Esophagus muscularis mucosa (tissue), 4 donors: ENCODE data around the gene PCNX4. TPM values are rescaled to one million over a fixed set of nuclear protein-coding genes. Genes with fewer than 3 reads are reported as not detected.

Experiments used
- DNase-seq: peaks from one replicate; pipeline ENCODE4 v3.0.0-alpha.2; 2017; ENCODE audit errors: extremely low spot score
- H3K27ac ChIP-seq, 4 donors: fragments of 200-600 bp; sonication (generic); replicated peaks in 1 of 4; 1 replicate in 3 of 4; 2 replicates in 1 of 4; pipeline ENCODE4 v1.5.1; 2016 to 2019; ENCODE audit warnings: mild to moderate bottlenecking in 1 of 4
- H3K27me3 ChIP-seq, 4 donors: fragments of 200-600 bp; sonication (generic); one replicate each; pipeline versions ENCODE4 v1.5.1 to v1.6.0; 2016 to 2019
- H3K36me3 ChIP-seq, 4 donors: fragments of 200-600 bp; sonication (generic); one replicate each; pipeline ENCODE4 v1.5.1; 2016 to 2019
- H3K4me1 ChIP-seq, 4 donors: fragments of 200-600 bp; sonication (generic); one replicate each; pipeline ENCODE4 v1.5.1; 2016 to 2019
- H3K4me3 ChIP-seq, 4 donors: fragments of 200-600 bp; sonication (generic); 1 replicate in 2 of 4; 2 replicates in 2 of 4; pipeline ENCODE4 v1.5.1; 2016 to 2019; ENCODE audit warnings: mild to moderate bottlenecking in 4 of 4, moderate library complexity in 1 of 4
- H3K9me3 ChIP-seq, 4 donors: fragments of 200-600 bp; sonication (generic); 1 replicate in 3 of 4; 2 replicates in 1 of 4; pipeline ENCODE4 v1.5.1; 2016 to 2019
- CTCF ChIP-seq, 3 experiments: fragments of 200-600 bp in 2 of 3; fragments of 450-650 bp in 1 of 3; sonication (generic) in 2 of 3; IDR thresholded peaks; one replicate each; pipeline ENCODE4 v1.5.1; 2017 to 2019; ENCODE audit warnings: antibody characterized with exemption in 3 of 3, mild to moderate bottlenecking in 2 of 3, moderate library complexity in 1 of 3
- EP300 ChIP-seq: sonication (generic); formaldehyde crosslinking; IDR thresholded peaks from one replicate; pipeline ENCODE4 v1.6.1; 2017; ENCODE audit warnings: antibody characterized with exemption
- POLR2A ChIP-seq: fragments of 450-650 bp; IDR thresholded peaks from one replicate; pipeline ENCODE4 v1.6.1; 2017; ENCODE audit warnings: antibody characterized with exemption, moderate library complexity, mild to moderate bottlenecking, low read depth
- POLR2AphosphoS5 ChIP-seq, 2 donors: sonication (generic); formaldehyde crosslinking; IDR thresholded peaks; one replicate each; pipeline ENCODE4 v1.6.1; 2017; ENCODE audit warnings: antibody characterized with exemption in 2 of 2
- WGBS: methylation state at CpG from one replicate; pipeline ENCODE4 v1.1.5; 2018; 5-methylcytosine and 5-hydroxymethylcytosine counted together
- intact Hi-C: fragments of 100-400 bp; cut with DNase I; formaldehyde crosslinking; loops from one replicate; pipeline ENCODE4 v1.15.1; 2023
- total RNA-seq, 4 donors: library from RNA; depleted of rRNA; stranded (reverse); fragments of >200 nt; gene quantifications; one replicate each; pipeline versions ENCODE4 v1.1.0 to v1.2.1, GENCODE V29; 2016

PCNX4 gene
- total RNA-seq, 4 donors from 2014 or later = 18.7 to 34.5 (median 26.3) TPM

- intact Hi-C loops = loop anchor here (10.0 kb wide), 1 partner anchor 135 kb away; no protein-coding TSS in a partner anchor
- DNase-seq = no peak
- no peak for TF ChIP-seq CTCF (IDR thresholded peaks at IDR 0.05)
- TF ChIP-seq POLR2A = no peak
- TF ChIP-seq EP300 = no peak
- TF ChIP-seq POLR2AphosphoS5 (IDR thresholded peaks at IDR 0.05) = no peak
- Histone ChIP-seq H3K27me3 (no peaks in the 10 kb centered on the region), H3K4me3 (no peak overlapping the region), H3K36me3 (no peaks in the 10 kb centered on the region), H3K4me1 (no peaks in the 10 kb centered on the region), H3K9me3 (no peaks in the 10 kb centered on the region), H3K27ac (no peak overlapping the region)
- WGBS = 69% methylated on average over 4 of the region's 4 CpGs
Measured at GRCh38 chr14:60189923-60190840, 98.5 kb downstream of the PCNX4 start.

GRCh38 chr14:60195179-60195810, 103.6 kb downstream of the PCNX4 start:
- no peak for TF ChIP-seq CTCF (IDR thresholded peaks at IDR 0.05)
- TF ChIP-seq POLR2A = no peak
- no peak for TF ChIP-seq EP300
- no peak for TF ChIP-seq POLR2AphosphoS5 (IDR thresholded peaks at IDR 0.05)
- Histone ChIP-seq H3K4me3 (no peak overlapping the region), H3K27me3 (no peaks in the 10 kb centered on the region), H3K27ac (no peak overlapping the region), H3K9me3 (peaks cover 0 to 7% (median 2%) of the 10 kb centered on the region in 4 donors), H3K4me1 (no peaks in the 10 kb centered on the region), H3K36me3 (no peaks in the 10 kb centered on the region)
- 91% methylated on average over 5 of the region's 5 CpGs for WGBS
- no peak for DNase-seq
- intact Hi-C loops = loop anchor here (10.0 kb wide), 1 partner anchor 130 kb away; no protein-coding TSS in a partner anchor

GRCh38 chr14:60196291-60196690, 104.6 kb downstream of the PCNX4 start:
- intact Hi-C loops = loop anchor here (10.0 kb wide), 1 partner anchor 129 kb away; no protein-coding TSS in a partner anchor

More at GRCh38 chr14:60196291-60196690, 104.6 kb downstream of the PCNX4 start:
- Histone ChIP-seq H3K27ac (no peak overlapping the region), H3K27me3 (no peaks in the 10 kb centered on the region), H3K4me3 (no peak overlapping the region), H3K9me3 (peaks cover 0 to 7% (median 2%) of the 10 kb centered on the region in 4 donors), H3K4me1 (no peaks in the 10 kb centered on the region), H3K36me3 (no peaks in the 10 kb centered on the region)
- DNase-seq = no peak
- 30% methylated on average over 2 of the region's 2 CpGs for WGBS
- no peak for TF ChIP-seq EP300
- TF ChIP-seq CTCF (IDR thresholded peaks at IDR 0.05) = no peak
- no peak for TF ChIP-seq POLR2AphosphoS5 (IDR thresholded peaks at IDR 0.05)
- TF ChIP-seq POLR2A = no peak
